GM12872 (cell line): ENCODE data around the gene TFEB.

ENCODE experiments used
- TF ChIP-seq, protein P1 (sequence below): IDR thresholded peaks from 3 replicates; pipeline ENCODE4 v1.5.1; 2011; ENCODE audit warnings: low read depth, mild to moderate bottlenecking, low read length, moderate library complexity; ENCODE audit not compliant: insufficient read depth

The TFEB gene

GRCh38 chr6:41716516-41717391 is 18.7 kb downstream of the TFEB start:
- TF ChIP-seq, protein P1, sequence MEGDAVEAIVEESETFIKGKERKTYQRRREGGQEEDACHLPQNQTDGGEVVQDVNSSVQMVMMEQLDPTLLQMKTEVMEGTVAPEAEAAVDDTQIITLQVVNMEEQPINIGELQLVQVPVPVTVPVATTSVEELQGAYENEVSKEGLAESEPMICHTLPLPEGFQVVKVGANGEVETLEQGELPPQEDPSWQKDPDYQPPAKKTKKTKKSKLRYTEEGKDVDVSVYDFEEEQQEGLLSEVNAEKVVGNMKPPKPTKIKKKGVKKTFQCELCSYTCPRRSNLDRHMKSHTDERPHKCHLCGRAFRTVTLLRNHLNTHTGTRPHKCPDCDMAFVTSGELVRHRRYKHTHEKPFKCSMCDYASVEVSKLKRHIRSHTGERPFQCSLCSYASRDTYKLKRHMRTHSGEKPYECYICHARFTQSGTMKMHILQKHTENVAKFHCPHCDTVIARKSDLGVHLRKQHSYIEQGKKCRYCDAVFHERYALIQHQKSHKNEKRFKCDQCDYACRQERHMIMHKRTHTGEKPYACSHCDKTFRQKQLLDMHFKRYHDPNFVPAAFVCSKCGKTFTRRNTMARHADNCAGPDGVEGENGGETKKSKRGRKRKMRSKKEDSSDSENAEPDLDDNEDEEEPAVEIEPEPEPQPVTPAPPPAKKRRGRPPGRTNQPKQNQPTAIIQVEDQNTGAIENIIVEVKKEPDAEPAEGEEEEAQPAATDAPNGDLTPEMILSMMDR: no peak

DNA sequence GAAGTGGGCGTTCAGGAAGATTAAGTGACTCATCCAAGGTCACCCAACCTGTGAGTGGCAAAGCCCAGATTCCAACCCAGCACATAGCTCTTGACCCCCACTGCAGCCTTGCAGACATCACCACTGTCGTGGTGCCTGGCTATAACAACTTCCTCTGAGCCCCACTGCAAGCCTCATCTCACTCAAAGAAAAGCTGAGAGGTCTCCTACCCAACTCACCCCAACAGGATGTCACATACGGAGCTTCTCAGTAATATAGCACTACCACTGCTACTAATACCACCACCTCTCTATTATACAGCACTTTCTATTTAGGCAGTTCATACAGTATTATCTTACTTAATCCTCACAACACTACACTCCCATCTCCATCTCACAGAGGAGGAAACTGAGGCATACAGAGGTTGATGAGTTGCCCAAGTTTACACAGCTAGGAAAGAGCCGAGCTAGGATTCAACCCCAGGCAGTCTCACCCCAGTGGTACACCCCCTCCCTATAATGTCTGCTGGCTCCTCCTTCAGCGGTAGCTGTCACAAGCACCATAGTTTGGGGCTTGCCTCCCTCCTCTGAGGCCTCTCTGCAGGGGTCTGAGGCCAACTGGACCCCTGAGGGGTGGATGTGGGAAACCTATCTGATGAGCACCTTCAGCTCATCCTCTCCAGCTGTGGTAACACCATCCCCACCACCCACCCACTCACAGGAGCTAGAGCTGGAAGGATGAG is 19.5 kb downstream of the TFEB start:
- TF ChIP-seq, protein P1: no peak

- TF ChIP-seq, protein P1: no peak
Measured at GRCh38 chr6:41714556-41715273, 20.7 kb downstream of the TFEB start.

GRCh38 chr6:41713650-41714291 is 21.6 kb downstream of the TFEB start:
- TF ChIP-seq, protein P1: no peak

DNA sequence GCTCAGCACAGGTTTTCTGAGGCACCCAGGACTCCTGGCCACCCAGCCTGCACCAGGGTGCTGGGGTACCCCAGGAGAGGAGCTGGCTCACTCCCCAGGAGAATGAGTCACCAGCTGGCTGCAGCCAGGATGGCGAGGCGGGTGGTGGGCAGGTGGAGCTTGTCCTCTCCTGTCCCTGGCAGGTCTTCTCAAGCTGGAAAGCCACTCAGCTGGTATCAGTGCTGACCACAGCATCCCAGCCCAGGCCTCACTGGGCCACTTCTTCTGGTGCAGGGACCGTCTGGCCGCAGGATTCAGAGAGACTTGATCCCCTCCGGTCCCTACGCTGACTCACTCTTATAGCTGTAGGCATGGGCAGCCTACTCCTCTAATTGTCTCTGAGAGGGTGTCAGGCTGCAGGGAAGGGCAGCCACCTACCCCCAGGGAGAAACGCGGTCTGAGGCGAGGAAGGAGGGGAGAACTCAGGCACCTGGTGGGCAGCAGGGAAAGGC is 22.2 kb downstream of the TFEB start:
- TF ChIP-seq, protein P1: no peak

GRCh38 chr6:41712651-41713103 is 22.7 kb downstream of the TFEB start:
- TF ChIP-seq, protein P1: no peak
